IMR-90 (cell line): ENCODE results near the gene SETD3.

ENCODE experiments used
- CEBPB ChIP-seq: IDR thresholded peaks from 2 replicates; pipeline ENCODE4 v1.6.1; 2012; ENCODE audit warnings: low read depth, low read length, improper control_type of control experiment
- MAZ ChIP-seq: IDR thresholded peaks from 2 replicates; pipeline ENCODE4 v1.6.1; 2012; ENCODE audit warnings: low read depth, mild to moderate bottlenecking, low read length, improper control_type of control experiment, moderate library complexity, borderline replicate concordance
- POLR2A ChIP-seq: IDR thresholded peaks from 2 replicates; pipeline ENCODE4 v1.6.1; 2012; ENCODE audit warnings: mild to moderate bottlenecking, low read depth, low read length
- RAD21 ChIP-seq: IDR thresholded peaks from 2 replicates; pipeline ENCODE4 v1.6.1; 2012; ENCODE audit warnings: low read length, improper control_type of control experiment
- RFX5 ChIP-seq: IDR thresholded peaks from 2 replicates; pipeline ENCODE4 v1.8.0; 2012; ENCODE audit warnings: low read depth, mild to moderate bottlenecking, low read length, moderate library complexity
- TF ChIP-seq, protein P1 (sequence below): fragments of 150-350 bp; IDR thresholded peaks from 2 replicates; pipeline ENCODE4 v1.6.1; 2017; ENCODE audit warnings: mild to moderate bottlenecking, antibody characterized with exemption, low read length, low read depth
- TF ChIP-seq, protein P2 (sequence below): conservative IDR thresholded peaks from 2 replicates; pipeline ENCODE4 v1.5.1; 2012; ENCODE audit warnings: mild to moderate bottlenecking, low read depth, low read length, improper control_type of control experiment

DNA sequence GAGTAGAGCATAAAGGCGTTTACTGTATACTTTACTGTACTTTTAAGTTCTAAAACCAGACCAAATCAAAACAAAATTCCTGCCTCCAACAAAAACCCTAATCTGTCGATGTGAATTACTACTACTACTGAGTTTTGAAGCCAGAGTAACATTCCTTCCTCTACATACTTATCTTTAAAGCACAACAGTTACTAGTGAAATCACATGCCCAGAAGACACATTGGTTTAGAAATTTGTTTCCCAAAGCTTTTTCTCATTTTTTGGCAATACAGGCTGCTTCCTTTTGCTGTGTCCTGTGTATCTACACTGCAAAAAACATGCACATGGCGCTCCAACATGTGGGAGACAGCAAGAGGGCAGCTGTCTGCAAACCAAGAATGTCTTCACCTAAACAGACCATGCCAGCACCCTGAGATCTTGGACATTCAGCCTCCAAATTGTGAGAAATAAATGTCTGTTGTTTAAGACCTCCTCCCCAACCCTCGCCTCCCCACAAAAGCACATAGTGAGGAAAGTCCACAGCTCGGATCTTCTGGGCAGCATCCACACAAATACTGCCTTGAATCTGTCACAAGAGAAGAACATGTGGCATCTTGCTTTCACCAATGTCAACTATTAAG lies 21.1 kb downstream of the SETD3 start:
- TF ChIP-seq, protein P1, sequence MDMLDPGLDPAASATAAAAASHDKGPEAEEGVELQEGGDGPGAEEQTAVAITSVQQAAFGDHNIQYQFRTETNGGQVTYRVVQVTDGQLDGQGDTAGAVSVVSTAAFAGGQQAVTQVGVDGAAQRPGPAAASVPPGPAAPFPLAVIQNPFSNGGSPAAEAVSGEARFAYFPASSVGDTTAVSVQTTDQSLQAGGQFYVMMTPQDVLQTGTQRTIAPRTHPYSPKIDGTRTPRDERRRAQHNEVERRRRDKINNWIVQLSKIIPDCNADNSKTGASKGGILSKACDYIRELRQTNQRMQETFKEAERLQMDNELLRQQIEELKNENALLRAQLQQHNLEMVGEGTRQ = no peak
- TF ChIP-seq, protein P2, sequence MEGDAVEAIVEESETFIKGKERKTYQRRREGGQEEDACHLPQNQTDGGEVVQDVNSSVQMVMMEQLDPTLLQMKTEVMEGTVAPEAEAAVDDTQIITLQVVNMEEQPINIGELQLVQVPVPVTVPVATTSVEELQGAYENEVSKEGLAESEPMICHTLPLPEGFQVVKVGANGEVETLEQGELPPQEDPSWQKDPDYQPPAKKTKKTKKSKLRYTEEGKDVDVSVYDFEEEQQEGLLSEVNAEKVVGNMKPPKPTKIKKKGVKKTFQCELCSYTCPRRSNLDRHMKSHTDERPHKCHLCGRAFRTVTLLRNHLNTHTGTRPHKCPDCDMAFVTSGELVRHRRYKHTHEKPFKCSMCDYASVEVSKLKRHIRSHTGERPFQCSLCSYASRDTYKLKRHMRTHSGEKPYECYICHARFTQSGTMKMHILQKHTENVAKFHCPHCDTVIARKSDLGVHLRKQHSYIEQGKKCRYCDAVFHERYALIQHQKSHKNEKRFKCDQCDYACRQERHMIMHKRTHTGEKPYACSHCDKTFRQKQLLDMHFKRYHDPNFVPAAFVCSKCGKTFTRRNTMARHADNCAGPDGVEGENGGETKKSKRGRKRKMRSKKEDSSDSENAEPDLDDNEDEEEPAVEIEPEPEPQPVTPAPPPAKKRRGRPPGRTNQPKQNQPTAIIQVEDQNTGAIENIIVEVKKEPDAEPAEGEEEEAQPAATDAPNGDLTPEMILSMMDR = no peak
- TF ChIP-seq RFX5 = no peak
- TF ChIP-seq RAD21 = no peak
- no peak for TF ChIP-seq CEBPB
- TF ChIP-seq MAZ = no peak
- TF ChIP-seq POLR2A = no peak
